K562 (cell line): ENCODE measurements around the gene SNRPA. TPM values are rescaled to one million over a fixed set of nuclear protein-coding genes. Genes with fewer than 3 reads are reported as not detected.

ENCODE experiments used
- CC2D1A ChIP-seq: fragments of 450-650 bp; IDR thresholded peaks from 2 replicates; pipeline ENCODE4 v1.6.1; 2017; ENCODE audit warnings: mild to moderate bottlenecking
- CREBBP ChIP-seq: IDR thresholded peaks from one replicate; pipeline ENCODE4 v1.6.1; 2012; ENCODE audit warnings: low read depth, mild to moderate bottlenecking, control low read depth, inconsistent platforms, low read length
- FOXJ3 ChIP-seq: sonication (generic); formaldehyde crosslinking; IDR thresholded peaks from 2 replicates; pipeline ENCODE4 v1.4.0; 2020; ENCODE audit warnings: mild to moderate bottlenecking, missing genetic modification reagents
- FUS ChIP-seq: fragments of 200-400 bp; formaldehyde crosslinking; optimal IDR thresholded peaks from 2 replicates; pipeline ENCODE3; 2017; ENCODE audit warnings: low read depth, low read length
- KLF1 ChIP-seq: fragments of 450-650 bp; IDR thresholded peaks from 2 replicates; pipeline ENCODE4 v1.6.1; 2016; ENCODE audit warnings: missing genetic modification characterization, missing compliant biosample characterization
- KLF10 ChIP-seq: fragments of 250-450 bp; sonication (Bioruptor Pico); IDR thresholded peaks from 2 replicates; pipeline ENCODE4 v1.6.1; 2021; ENCODE audit warnings: matching md5 sums
- POLR2B ChIP-seq: fragments of 450-650 bp; IDR thresholded peaks from 2 replicates; pipeline ENCODE4 v1.6.1; 2018; ENCODE audit warnings: low read depth; ENCODE audit not compliant: partially characterized antibody
- RBFOX2 ChIP-seq: fragments of 200-400 bp; formaldehyde crosslinking; IDR thresholded peaks from 2 replicates; pipeline ENCODE4 v1.6.1; 2017; ENCODE audit warnings: low read depth, mild to moderate bottlenecking, low read length, moderate library complexity
- SMARCC2 ChIP-seq: fragments of 450-650 bp; IDR thresholded peaks from 2 replicates; pipeline ENCODE4 v1.6.1; 2017; ENCODE audit warnings: antibody characterized with exemption, moderate library complexity, mild to moderate bottlenecking, low read depth
- SNIP1 ChIP-seq: fragments of 450-650 bp; IDR thresholded peaks from 2 replicates; pipeline ENCODE4 v1.7.1; 2017; ENCODE audit warnings: low read depth, mild to moderate bottlenecking
- TFAM ChIP-seq: fragments of 250-450 bp; sonication (Bioruptor Pico); conservative IDR thresholded peaks from 2 replicates; pipeline ENCODE4 v1.5.0; 2021; ENCODE audit warnings: mild to moderate bottlenecking, moderate library complexity
- USF1 ChIP-seq: sonication (generic); formaldehyde crosslinking; IDR thresholded peaks from 2 replicates; pipeline ENCODE4 v1.9.0; 2022; ENCODE audit warnings: mild to moderate bottlenecking, missing genetic modification reagents
- USF2 ChIP-seq: sonication (generic); formaldehyde crosslinking; IDR thresholded peaks from 2 replicates; pipeline ENCODE4 v1.5.0; 2020; ENCODE audit warnings: missing genetic modification reagents
- VEZF1 ChIP-seq: fragments of 200-800 bp; sonication (Bioruptor generic); IDR thresholded peaks from 2 replicates; pipeline ENCODE4 v1.6.1; 2017; ENCODE audit warnings: missing genetic modification characterization, missing compliant biosample characterization
- YBX1 ChIP-seq: fragments of 450-650 bp; IDR thresholded peaks from 2 replicates; pipeline ENCODE4 v1.7.1; 2016; ENCODE audit warnings: mild to moderate bottlenecking
- ZBTB40 ChIP-seq, 2 experiments: fragments of 450-650 bp in 1 of 2; sonication (generic) in 1 of 2; formaldehyde crosslinking in 1 of 2; IDR thresholded peaks; 2 replicates each; pipeline versions ENCODE4 v1.7.1 to v1.9.0; 2016 to 2022; ENCODE audit warnings: inconsistent platforms in 1 of 2, mild to moderate bottlenecking in 1 of 2, missing genetic modification reagents in 1 of 2
- polyA plus RNA-seq, 8 experiments: library from polyadenylated mRNA; depleted of rRNA in 4 of 8; stranded (reverse) in 5 of 8; unstranded in 3 of 8; fragments of >200 nt; fragmentation: Nextera tagmentation in 2 of 8; fragmentation: Illumina TruSeq in 1 of 8; extraction: Ambion mirVana in 2 of 8; extraction: Trizol in 1 of 8; gene quantifications; 2 replicates each; pipeline versions ENCODE4 v1.2.1 to v1.2.3, GENCODE V29; 2011 to 2014; ENCODE audit warnings: inconsistent platforms in 1 of 8, missing spikeins in 1 of 8
- total RNA-seq, 7 experiments: library from RNA; depleted of rRNA in 6 of 7; stranded (reverse); fragments of >200 nt in 6 of 7; fragmentation: Illumina TruSeq in 2 of 7; extraction: Trizol in 2 of 7; gene quantifications; 2 replicates each; pipeline versions ENCODE4 v1.2.1 to v1.2.3, GENCODE V29; 2011 to 2021; ENCODE audit warnings: low replicate concordance in 1 of 7

Gene SNRPA
- total and polyA plus RNA-seq, 9 of the 15 experiments (the other 6 are each of a cell fraction or from before 2014, with no cell fraction given) = 16.3 to 311 (median 193) TPM

- TF ChIP-seq CREBBP (no peak), FUS (no peak), KLF1 (tag) (0 out of 2 replicates have a peak, but pooled peaks have one; percentile 51), ZBTB40 (IDR thresholded peaks at IDR 0.05) (peak; percentile 83), ZBTB40 (CRISPR knock-in tag; IDR thresholded peaks at IDR 0.05) (no peak), POLR2B (peak; percentile 42), FOXJ3 (CRISPR knock-in tag) (no peak), USF1 (no peak), RBFOX2 (peak; percentile 85), TFAM (CRISPR knock-in tag) (no peak), KLF10 (no peak), SMARCC2 (no peak), YBX1 (no peak), VEZF1 (CRISPR knock-in tag) (peak; percentile 92), USF2 (no peak), SNIP1 (no peak), CC2D1A (no peak)
These were observed 34.3 kb upstream of the SNRPA start, which contains the start of the genes COQ8B and ITPKC (continued) for GRCh38 chr19:40716482-40717324.
